ENCODE measurements around the gene TYRP1.

- TF ChIP-seq CTCF (IDR thresholded peaks at IDR 0.05) (no peak), POLR2A (IDR thresholded peaks at IDR 0.05) (no peak)
Measured at GRCh38 chr9:12739014-12739652, 45.9 kb downstream of the TYRP1 start.
